Activated CD4-positive, alpha-beta T cell treated with anti-CD3 and anti-CD28 coated beads, Interleukin-2, Interleukin-4, amounts not matched to agents 100 ng/mL and 50 ng/mL, durations not matched to agents 16 hours and 8 hours (primary cell): ENCODE measurements around the gene SIAH2.

Source experiments
- DNase-seq: peaks from one replicate; pipeline ENCODE4 v3.0.0-alpha.2; 2020; ENCODE audit warnings: low spot score

SIAH2 gene

GRCh38 chr3:150733936-150734794 lies 28.8 kb downstream of the SIAH2 start:
- DNase-seq, result no peak

DNA sequence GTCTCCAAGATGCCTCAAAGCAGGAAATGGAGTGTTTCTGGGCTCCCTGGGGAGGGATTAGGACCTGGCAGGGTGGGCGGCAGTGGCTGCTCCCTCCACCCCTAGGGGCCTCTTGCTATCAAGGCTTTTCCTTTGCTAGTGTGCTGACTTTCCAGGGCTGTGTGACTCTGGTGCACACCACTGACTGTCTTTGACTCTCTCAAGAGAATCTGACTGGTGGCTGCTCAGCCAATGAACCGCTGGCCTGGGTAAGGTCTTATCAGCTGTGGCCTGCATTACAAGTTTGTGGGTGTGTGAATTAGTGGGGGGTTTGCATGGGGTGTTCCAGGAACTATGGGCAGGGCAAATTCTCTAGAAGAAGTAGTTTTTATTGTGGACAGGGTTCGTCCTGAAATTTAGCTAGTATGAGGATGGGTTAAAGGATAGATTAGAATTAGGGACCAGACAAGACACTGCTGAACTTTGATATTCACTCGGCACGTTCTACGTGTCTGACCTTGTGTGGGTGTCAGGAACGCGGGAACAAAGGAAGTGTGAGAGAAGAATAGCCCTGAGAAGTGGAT lies 29.5 kb downstream of the SIAH2 start:
- DNase-seq, result no peak

DNA sequence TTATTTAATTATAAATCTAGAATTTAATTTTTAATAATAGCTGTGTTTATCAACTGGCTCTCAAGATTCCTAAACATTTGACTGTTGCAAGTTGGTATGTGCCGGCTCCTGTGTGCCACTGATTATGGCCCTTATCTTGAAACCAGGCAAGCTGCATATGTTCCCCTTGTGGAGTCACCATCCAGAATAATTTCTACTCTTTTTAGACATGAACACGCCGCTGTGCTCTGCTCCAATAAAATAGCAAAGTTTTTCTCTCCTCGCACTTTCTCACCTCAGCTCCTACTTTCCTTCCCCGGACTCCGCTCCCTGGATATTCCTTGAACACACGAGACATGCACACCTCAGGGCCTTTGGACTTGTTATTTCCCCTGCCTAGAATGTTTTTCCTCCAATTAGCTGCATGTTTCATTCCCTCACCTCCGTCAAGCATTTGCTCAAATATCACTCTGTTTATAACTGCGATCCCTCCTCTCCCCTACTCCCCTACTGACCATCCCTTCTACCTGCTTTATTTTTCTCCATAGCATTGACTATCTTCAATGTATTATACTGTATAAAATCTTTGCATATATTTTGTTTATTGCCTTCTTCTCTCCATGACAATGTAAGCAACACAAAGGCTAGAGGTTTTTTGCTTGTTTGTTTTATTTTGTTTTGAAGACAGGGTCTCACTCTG lies 33.1 kb downstream of the SIAH2 start:
- DNase-seq, result no peak

DNA sequence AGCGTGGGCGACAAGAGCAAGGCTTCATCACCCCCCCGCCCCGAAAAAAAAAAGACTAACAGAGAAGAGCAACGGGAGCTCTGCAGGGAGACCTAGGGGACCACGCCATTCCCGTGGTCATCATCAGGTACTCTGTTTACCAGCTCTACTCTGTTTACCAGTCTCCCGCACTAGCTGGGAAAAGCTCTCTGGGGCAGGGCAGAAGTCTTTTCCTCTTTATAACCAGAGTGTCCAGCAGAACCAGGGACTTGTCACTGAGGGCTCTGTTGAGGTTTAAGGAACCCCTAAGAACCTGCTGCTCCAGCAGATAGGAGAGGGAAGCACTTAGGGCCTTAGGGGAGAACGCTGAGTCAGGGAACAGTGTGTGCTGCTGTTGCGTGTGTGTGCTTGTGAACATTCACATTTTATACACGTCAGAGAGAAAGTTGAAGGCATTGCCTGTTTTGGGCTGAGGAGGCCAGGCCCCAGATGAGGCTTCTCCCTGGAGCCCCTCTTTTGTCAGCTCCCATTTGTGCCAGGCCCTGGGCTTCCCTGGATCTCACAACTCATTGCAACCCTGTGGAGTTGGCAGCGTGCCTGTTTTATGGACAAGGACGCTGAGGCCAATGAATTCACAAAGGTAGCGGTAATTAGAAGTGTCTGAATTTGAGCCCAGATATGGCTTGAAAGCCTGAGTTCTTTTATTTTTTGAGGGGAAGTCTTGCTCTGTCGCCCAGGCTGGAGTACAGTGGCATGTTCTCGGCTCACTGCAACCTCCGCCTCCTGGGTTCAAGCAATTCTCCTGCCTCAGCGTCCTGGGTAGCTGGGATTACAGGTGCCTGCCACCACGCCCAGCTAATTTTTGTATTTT lies 35.1 kb downstream of the SIAH2 start:
- DNase-seq, result no peak

GRCh38 chr3:150725548-150725947 lies 37.4 kb downstream of the SIAH2 start:
- no peak for DNase-seq

GRCh38 chr3:150723946-150724345 lies 39.0 kb downstream of the SIAH2 start:
- DNase-seq, result no peak

- DNase-seq, result no peak
Observed at GRCh38 chr3:150722267-150722666, 40.7 kb downstream of the SIAH2 start.

- peak; percentile 81 for DNase-seq
Observed at GRCh38 chr3:150721285-150722130, 41.5 kb downstream of the SIAH2 start.

DNA sequence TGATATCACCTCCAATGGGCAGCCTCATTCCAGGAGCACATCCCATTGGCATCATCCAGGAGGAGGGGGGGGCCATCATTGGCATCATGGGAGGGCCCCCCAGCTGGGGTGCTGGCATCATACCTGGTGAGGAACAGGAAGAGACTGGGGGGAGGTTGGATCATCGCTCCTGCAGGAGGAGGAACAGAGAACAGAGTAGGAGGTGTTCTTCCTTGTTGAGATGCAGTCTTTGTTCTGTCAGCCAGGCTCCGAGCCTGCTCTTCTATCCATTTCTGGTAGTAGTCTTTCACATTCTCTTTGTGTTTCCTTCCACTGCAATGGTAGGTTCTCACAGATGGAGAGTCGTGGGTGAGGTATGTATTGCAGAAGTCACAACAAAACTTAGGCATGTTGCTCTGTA lies 42.5 kb downstream of the SIAH2 start:
- no peak for DNase-seq

DNA sequence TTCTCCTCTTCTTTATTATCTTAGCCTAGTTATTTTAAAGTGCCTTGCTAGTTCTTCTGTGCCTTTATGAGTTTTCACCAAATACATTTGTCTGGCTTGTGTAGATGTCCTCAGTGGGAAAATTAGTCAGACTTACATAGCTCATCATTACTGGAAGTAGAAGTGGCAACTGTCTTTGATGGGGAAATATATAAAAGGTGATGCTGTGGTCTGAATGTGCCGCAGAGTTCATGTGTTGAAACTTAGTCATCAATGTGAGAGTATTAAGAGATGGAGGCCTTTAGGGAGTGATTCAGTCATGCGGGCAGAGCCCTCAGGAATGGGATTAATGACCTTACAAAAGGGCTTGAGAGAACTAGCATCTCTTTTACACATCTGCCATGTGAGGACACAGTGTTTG lies 52.9 kb downstream of the SIAH2 start:
- DNase-seq, result no peak

GRCh38 chr3:150703756-150704344 lies 59.1 kb downstream of the SIAH2 start, which contains the start of gene ERICH6:
Gene ERICH6 (minus strand): TSS chr3:150703920. CDS start chr3:150703898, 22 bp downstream.
- peak; percentile 89 for DNase-seq

- DNase-seq, result no peak
Observed at GRCh38 chr3:150703299-150703755, 59.6 kb downstream of the SIAH2 start.

GRCh38 chr3:150699068-150699639 lies 63.8 kb downstream of the SIAH2 start:
- no peak for DNase-seq

DNA sequence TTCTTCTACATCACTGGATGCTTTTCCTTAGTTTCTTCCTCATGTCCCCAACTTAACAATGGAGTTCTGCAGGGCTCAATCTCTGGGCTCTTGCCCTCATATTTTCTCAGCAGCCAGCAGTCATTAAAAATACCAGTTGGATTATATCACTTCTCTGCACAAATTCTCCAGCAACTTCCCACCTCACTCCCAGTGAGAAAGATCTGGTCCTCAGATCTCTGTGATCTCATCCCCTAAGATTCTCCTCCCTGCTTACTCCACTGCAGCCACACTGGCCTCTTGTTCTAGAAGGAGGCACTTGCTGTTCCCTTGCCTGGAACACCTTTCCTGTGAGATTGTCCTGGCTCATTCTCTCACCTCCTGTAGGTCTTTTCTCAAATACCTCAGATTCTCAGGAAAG lies 65.3 kb downstream of the SIAH2 start:
- no peak for DNase-seq

DNA sequence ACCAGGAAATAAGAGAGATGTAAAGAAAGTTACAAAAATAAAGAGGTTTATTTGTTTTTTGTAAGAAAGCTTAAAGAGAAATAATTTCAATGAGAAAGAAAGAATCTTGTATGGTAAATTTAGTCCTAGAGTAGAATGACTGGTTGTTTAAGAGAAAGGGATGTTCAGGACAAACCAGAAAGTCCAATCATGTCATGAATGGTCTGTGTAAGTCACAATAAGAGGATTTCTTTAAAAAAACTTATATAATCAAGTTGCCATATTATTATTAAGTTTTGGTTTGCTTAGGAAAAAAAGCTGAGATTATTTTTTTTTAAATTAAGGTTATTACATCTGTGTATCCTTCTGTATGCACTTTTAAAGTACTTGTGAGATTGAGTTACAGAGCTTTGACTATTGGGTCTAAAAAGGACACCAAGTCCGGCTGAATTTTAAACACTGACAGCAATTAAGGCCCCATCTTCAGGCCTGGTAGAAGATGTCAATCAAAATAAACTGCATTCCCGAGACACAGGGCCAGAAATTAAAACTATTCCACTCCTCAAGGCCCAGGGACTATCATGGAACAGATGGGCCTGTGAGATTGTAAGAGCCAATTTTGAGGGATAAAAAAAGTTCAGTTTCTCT lies 71.4 kb downstream of the SIAH2 start:
- DNase-seq, result no peak
